ENCODE data around the gene PRKCA.
"Not testable (repeated sequence)": the region's sequence is repeated elsewhere in the genome, so short reads cannot be mapped to it uniquely, and the experiment has no call there.

The PRKCA gene

GRCh38 chr17:66353937-66354401 is 51.6 kb downstream of the PRKCA start:
- no peak for DNase-seq (ENCODE audit: low spot score)

DNA sequence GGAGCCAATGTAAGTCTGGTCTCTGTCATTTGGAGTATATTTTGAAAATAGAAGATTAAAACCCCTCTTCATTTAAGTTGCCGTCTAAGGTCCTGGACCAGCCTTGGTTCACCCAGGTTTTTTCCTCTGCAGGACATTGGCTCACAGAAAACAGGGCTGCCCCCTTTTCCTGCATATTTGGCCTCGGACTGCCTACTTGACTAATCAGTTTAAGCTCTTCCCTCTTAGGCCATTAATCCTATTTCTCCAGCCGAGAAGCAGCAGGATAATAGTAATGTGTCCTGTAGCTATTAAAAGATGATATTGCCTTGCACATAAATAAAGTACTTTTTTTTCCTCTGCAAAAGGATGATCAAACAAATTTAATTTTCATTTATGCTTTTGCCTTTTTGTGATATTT is 52.1 kb downstream of the PRKCA start:
- DNase-seq (ENCODE audit: low spot score) = no peak

- DNase-seq (ENCODE audit: low spot score) = no peak
Measured at GRCh38 chr17:66354981-66355380, 52.6 kb downstream of the PRKCA start.

GRCh38 chr17:66355510-66355909 is 53.1 kb downstream of the PRKCA start:
- no peak for DNase-seq (ENCODE audit: low spot score)

DNA sequence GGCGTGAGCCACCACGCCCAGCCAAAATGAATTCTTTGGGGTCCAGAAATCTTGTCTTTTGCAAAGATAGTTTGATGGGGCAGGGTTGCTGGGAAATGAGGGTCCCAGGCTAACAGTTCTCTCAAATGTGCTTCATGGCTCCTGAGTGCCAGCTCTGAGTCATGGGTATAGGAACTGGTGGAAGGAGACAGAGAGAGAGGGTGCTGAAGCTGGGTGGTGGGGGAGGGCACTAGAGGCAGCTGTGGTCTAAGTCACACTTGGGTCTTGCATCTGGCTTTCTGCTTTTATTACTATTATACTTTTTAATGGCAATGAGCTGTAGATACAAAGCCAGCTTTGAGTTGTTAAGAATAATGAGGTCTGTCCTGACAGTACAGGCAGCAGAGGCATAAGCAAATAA is 54.6 kb downstream of the PRKCA start:
- no peak for DNase-seq (ENCODE audit: low spot score)

DNA sequence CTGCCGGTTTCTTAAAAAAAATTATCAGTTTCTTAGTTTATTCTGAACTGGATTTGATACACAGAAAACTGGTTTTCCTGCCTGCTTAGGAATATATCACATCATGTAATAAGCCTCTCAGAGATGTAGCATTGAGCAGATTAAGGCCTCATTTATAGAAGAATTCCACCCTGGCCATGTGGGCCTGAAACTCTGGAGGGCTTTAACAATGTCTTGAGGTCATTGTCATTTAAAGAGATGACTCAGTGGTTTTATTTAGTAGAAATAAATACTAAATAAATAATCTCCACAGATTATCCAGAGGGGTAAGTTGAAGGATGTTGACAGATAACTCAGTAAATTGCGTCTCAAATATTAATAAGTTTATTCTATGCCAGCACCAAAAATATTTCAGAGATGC is 56.9 kb downstream of the PRKCA start:
- no peak for DNase-seq (ENCODE audit: low spot score)

- not testable (repeated sequence) for DNase-seq (ENCODE audit: low spot score)
Measured at GRCh38 chr17:66360961-66361565, 58.6 kb downstream of the PRKCA start.

DNA sequence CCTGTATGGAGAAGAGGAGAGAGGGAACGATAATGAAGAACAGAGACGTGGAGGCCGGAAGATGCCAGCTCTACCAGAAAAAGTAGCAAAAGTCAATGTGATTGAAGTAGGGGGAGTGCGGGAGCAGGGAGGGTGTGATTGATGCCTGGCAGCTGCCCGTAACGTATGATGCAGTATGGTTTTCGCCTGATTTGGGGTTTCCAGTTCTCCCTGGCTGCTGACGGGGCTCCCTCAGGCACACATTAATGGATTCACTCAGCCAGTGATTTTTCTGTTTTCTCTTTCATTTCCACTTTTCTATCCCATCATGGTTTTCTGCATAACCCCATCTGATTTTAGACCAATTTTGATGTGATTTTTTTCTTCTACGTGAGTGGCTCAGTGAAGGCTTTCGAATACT is 62.1 kb downstream of the PRKCA start:
- DNase-seq (ENCODE audit: low spot score) = no peak

DNA sequence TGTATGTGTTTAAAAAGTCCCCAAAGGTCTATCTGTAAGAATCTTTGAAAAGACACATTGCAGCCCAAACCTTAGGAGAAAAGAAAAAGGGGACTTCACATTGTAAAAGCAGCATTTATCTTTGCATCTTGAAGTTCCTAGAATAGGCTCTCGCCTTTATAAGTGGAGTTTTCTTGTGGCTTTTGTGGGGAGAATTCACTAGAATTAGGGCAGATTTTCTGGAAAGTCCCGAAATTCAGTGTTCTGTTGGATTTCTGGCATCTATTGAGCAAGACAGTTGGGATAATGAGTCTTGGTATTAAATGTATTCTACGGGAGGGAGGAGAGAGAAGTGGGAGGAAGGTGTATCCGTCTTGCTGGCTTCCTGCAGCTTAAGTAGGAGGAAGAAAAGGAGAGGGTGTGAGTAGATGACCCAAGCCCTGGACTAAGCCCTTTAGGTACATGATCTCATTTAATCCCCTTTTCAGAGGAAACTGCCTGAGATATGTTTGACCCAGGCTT is 62.6 kb downstream of the PRKCA start:
- no peak for DNase-seq (ENCODE audit: low spot score)

DNA sequence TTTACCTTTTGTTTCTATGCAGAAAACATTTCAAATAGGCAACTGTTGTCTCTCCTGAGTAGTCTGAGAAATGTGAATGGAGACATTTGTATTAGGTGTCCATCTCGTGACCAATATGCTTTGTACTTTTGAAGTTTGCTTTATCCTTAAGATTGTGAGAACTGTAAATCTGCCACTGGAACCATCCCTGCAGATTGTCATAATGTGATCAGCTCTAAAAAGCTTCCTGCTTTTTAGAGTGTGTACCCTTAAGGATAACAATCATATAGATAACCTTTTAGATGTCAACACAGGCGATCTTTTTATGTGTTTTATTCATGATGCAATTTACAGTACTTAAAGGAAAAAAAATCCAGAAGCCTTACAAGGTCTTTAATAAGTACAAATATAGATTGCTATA is 63.5 kb downstream of the PRKCA start:
- DNase-seq (ENCODE audit: low spot score) = no peak

- DNase-seq (ENCODE audit: low spot score) = no peak
Measured at GRCh38 chr17:66367107-66367506, 64.7 kb downstream of the PRKCA start.

DNA sequence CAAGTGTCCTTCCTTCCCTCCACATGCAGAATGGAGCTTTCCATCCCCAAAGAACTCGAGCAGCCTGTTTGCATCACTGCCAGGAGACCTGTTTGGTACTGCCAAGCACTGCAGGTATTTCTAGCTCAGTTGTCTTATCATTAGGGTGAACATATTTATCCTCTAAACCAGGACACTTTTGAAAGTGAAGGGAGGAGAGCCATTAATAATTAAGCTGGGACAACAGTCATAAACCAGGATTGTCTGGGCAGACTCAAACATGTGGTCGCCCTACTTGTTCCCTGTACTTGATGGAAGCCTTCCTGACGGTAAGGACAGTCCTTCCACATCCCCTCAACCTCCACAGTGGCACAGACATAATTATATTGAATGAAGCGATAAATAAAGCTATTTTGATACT is 67.4 kb downstream of the PRKCA start:
- no peak for DNase-seq (ENCODE audit: low spot score)

DNA sequence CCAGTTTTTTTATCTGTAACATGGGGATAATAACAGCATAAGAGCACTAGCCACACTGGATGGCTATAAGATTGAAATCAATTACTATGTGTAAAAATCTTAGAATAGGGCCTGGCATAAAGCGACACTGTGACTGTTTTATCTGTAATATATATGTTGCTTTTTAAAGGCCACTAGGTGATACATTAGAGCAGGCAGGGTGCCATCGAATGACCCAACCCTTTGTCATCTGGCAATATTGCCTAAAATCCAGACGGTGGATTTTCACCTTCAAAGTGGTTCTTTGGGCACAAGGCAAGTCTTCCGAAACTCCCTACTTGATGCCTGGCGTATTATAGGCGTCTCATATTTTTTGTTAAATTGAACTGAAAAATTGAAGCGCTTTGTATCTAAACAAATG is 69.1 kb downstream of the PRKCA start:
- no peak for DNase-seq (ENCODE audit: low spot score)

DNA sequence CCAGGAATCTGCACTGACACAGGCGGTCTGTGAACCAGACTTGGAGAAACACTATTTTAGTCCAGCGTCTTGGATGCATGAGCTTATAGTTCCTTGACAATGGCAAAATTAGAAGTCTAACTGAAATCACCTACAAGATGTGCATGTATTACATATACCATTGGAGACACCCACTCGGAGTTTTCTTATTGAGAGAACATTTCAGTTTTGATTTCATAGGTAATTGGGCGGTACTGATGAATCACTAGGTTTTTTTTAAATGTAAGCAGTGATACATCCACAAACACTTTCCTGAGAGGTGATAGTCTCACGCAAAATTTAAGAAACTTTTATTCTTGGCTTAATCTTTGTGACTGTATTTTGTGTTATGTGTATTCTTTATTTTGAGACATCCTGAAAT is 69.8 kb downstream of the PRKCA start:
- DNase-seq (ENCODE audit: low spot score) = no peak

GRCh38 chr17:66373079-66373478 is 70.7 kb downstream of the PRKCA start:
- DNase-seq (ENCODE audit: low spot score) = no peak

- DNase-seq (ENCODE audit: low spot score) = peak; percentile 61
Measured at GRCh38 chr17:66373944-66374817, 71.8 kb downstream of the PRKCA start.

DNA sequence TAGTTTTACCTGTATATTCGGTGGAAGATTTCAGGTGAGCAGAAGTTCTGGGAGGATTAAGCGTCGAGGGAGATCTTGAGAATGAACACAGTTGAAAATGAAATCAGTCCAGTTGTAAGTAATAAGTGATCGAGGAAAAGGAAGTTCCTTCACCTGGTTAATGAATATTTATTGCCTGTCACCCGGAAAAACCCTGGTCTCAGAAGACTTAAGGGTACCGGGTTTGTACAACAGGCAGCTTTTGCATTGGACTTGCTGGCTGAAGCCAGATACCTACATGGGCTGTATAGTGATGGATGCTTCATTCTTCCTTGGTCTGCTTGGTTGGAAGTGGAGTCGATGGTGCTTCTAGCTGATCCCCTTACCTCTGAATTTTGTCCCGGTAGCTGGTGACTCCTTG is 72.7 kb downstream of the PRKCA start:
- no peak for DNase-seq (ENCODE audit: low spot score)

DNA sequence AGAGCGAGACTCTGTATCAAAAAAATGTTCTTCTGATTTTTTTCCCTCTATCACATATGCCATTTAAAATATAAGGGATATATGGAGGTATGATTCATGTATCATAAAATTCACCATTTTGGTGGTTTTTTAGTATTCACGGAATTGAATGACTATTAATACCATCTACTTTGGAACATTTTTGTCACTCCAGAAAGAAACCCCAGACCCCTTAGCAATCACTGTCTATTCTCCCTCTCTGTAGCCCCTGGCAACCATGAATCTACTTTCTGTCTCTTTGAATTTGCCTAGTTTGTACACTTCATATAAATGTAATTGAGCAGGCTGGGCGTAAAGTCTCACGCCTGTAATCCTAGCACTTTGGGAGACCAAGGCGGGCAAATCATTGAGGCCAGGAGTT is 75.9 kb downstream of the PRKCA start:
- no peak for DNase-seq (ENCODE audit: low spot score)

- no peak for DNase-seq (ENCODE audit: low spot score)
Measured at GRCh38 chr17:66379544-66379943, 77.1 kb downstream of the PRKCA start.

DNA sequence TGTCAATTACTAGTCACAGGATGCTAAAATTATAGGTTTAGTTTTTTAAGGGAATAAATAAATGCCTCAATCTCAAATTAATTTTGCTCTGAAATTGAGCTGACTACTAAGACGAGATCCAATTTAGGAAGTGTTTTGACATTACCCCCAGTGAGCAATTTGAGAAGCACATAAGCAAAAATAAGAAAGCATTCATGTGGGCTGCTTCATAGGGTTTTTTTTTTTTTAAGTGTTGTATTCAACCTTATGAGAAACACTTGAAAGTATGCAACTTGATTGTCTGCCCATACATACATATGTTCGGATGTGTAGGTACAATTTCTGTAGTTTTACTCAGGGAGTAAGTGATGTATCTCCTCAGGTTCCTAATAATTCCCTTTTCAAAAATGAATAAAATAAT is 77.6 kb downstream of the PRKCA start:
- no peak for DNase-seq (ENCODE audit: low spot score)

GRCh38 chr17:66381701-66382362 is 79.4 kb downstream of the PRKCA start:
- DNase-seq (ENCODE audit: low spot score) = no peak

GRCh38 chr17:66383333-66383732 is 80.9 kb downstream of the PRKCA start:
- DNase-seq (ENCODE audit: low spot score) = no peak

Data from globus pallidus (tissue), 1 donor.